ENCODE results near the gene CENPM. TPM values are rescaled to one million over a fixed set of nuclear protein-coding genes. Genes with fewer than 3 reads are reported as not detected.
A peak's percentile ranks its signal among the peaks of the same experiment; 100 is the strongest.
"Not testable (repeated sequence)": the region's sequence is repeated elsewhere in the genome, so short reads cannot be mapped to it uniquely, and the experiment has no call there.

CENPM gene
- total RNA-seq, 1 experiment from 2014 or later, result 56.0 TPM

DNA sequence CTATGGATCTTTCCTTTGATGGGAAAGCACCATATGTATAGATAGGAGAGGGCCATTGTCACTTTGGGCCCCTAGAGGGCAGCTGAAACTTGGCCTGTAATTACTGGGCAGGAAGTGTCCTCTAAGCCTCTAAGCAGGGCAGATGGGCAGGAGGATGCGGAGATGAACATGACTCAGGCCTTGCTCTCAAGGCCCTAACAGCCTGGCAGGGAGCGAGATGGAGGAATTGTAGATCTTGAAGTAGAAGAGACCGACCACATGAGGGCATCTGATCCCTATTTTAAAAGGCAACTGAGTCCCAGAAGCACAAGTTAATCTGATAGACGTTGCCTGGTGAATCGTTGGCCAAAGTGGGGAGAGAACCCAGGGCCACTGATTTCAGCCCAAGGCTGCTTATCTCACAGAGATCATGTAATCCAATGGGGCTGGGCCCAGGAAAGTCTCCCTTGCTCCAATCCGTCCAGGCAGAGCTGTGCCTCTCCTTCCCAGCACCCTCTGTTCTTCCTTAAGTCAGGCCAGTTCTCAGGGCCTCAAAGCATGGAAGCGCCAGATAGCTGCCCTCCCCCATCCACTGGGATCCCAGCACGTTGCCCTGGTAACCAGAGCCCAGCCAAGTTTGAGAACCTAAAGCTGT lies 19.8 kb upstream of the CENPM start:
- peak; percentile 90 for DNase-seq (ENCODE audit: low read depth)

DNA sequence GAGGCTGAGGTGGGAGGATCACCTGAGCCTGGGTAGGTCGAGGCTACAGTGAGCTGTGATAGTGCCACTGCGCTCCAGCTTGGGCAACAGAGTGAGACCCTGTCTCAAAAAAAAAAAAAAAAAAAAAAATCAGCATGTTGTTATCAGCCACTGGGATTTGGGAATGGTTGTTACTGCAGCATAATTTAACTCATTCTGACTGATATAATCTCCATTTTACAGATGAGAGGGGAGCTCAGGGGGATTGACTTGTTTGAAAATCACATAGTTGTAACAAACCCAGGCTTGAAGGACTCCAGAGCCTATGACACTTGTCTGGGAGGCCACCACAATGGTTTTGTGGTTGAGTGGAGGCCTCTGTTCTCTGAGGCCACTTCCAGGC lies 19.3 kb upstream of the CENPM start:
- no peak for DNase-seq (ENCODE audit: low read depth)

DNA sequence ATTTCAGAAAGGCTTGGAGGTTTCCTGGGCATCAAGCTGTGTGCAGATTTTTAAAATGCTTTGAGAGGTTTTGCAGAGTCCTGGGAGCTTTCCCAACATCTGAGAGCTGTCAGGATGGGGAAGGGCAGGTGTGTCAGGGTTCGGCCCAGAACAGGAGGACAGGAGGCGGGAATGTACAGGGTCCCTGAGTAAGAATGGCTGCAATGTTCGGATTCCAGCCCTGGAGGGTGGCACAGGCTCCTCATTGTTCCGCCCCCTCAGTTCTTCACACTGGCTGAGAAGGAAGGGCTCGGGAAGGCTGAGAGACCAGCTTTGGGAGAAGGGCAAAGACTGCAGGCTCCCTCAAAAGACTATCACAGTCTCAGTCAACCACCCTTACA lies 17.1 kb upstream of the CENPM start:
- DNase-seq (ENCODE audit: low read depth), result no peak

DNA sequence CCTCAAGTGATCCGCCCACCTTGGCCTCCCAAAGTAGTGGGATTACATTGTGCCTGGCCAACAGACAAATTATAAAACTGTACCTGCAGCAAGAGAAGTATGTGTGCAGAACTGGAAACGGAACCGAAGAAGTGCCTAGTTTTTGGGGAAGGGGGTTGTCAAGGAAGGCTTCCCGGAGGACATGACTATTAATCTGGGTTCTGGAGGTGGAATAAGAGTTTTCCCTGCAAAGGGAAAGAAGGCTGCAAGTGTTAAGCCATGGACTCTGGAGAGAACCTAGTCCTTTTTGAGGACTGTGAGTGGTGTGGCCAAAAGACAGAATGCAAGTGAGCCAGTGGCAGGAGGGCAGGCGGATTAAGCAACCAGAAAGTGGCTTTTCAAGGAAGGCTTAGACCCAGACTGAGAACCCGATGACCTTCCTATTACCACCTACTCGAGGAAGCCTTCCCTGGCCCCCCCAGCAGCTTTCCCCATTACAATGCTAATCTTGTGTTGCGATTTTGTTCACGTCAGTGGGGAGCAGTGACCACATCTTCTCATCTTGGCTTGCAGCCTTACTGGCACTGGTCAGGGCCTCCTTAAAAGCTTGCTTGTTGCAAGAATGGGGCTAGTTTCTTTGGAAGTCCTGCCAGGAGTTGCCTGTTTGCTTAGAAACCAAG lies 16.6 kb upstream of the CENPM start:
- DNase-seq (ENCODE audit: low read depth), result no peak

DNA sequence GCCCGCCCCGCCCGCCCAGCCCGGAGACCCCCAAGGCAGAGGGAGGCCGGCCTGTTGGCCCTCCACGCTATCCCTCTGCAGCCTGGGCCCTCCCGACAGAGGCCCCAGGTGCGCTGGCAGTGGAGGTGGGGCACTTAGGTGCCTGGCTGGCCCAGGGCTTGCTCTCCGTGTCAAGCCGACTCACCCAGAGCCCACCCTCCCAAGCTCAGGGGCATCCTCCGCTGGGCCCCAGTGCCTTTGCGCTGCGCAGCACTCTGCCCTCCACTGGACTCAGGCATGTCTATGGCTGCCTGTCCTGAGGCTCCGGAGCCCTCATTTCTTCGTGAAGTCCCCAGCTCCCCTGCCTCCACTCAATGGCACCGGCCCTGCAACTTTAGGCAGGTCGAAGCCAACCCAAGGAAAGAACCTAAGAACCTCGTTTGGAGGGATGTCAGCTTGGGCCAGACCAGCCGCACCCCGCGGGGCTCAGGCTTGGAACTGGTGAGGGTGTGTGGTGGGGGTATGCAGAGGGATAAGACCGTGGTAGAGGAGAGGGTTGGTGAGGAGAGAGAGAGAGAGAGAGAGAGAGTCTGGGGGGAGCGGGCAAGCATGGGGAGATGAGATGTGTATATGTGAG lies 11.1 kb upstream of the CENPM start:
- DNase-seq (ENCODE audit: low read depth), result no peak

DNA sequence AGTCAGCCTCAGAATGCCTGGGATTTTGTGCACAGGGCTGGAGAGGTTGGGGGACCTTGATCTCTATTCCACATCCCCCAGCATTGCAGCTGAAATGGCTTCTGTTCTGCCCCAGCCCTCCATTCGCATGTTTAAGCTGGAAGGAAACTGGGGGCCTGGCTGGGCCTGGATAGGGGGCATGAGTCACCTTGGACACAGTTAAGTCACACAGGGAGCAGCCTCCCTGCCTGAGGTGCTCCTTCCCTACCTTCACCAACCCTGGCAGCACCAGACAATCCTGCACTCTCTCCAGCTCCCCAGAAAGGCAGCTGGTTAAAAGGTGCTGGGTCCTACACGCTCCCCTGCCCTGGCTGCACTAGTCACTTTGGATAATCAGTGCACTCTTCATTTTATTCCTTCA lies 5.8 kb upstream of the CENPM start:
- DNase-seq (ENCODE audit: low read depth), result no peak

DNA sequence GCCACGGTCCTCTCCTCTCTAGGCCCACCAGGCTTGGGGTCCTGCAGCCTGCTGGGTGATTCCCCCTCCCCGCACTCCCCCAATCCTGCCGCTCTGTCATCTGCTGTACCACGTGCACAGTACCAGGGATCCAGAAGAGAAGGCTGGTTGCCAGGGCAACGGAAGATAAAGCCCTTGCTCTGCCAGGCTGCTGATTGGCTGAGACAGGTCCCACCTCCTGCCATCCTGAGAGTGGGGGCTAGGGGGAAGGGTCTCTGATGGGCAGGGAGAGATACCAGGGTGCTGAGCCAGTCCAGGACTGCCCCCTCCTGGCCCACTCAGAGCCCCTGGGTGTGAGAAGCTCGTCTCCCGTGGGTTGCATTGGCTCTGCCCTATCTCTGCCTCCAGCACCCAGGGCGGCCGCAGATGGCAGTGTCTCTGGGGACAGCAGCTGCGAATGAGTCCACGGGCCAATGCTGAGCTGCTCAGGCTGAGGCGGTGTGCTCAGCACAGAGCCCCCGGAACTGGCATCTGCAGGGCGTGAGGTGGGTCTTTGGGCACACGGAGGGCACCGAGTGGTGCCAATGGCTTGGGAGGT lies 5.0 kb upstream of the CENPM start, which contains the start of gene SMIM45:
Gene SMIM45, plus strand, starts transcription at position 253 of the 577 bp plus-strand sequence.
- DNase-seq (ENCODE audit: low read depth), result no peak

DNA sequence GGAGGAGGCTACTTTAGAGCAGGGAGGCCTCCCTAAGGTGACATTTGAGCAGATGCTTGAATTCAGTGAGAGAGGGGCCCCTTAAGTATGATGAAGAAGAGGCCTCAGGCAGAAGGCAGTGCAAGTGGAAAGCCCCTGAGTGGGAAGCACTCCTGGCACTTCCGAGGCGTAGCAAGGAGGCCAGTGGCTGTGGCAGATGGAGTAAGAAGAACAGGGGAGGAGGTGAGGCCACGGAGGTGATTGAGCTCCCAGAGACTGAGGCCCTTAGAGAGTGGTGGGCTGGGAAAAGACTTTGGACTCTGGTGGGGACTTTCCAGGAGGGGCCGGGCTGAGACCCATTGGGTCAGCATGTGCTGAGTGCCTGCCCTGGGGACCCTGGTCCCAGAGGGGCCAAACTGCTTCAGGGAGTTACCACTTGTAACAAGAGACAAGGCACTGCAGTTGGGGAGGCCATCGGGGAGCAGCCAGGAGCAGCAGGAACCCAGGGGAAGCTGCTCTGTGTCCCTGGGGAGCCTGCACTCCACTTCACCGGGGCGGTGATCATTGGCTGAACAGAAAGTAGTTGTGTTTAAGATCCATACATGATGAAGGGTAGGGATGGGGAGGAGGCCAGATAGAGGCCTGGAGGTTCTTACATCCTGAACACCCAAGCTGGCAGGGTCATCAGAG lies 2.5 kb upstream of the CENPM start:
- no peak for DNase-seq (ENCODE audit: low read depth)

DNA sequence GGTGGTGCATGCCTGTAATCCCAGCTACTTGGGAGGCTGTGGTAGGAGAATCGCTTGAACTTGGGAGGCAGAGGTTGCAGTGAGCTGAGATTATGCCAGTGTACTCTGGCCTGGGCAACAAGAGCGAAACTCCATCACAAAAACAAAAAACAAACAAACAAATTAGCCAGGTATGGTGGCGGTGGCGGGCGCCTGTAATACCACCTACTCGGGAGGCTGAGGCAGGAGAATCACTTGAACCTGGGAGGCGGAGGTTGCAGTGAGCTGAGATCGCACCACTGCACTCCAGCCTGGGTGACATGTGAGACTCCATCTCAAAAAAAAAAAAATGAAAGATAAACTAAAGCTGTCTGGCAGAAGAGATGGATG lies 2.0 kb upstream of the CENPM start:
- DNase-seq (ENCODE audit: low read depth), result not testable (repeated sequence)

DNA sequence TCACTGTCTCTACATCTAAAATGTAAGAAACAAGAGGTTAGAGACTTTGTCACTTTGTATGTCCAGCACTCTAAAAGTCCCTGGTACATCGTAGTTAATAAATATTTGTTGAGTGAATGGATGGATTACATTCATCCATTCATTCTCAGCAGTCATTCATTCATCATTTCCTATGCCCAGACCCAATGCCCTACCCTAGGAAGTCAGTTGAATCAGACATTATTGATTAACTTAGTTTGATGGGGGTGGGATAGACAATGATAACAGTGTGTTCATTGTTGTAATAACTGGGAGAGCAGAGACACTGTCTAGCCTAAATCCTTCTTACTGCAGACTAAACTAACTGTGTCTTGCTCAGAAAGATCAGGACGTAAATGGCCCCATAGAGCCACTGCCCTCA lies 1.2 kb upstream of the CENPM start:
- DNase-seq (ENCODE audit: low read depth), result no peak

DNA sequence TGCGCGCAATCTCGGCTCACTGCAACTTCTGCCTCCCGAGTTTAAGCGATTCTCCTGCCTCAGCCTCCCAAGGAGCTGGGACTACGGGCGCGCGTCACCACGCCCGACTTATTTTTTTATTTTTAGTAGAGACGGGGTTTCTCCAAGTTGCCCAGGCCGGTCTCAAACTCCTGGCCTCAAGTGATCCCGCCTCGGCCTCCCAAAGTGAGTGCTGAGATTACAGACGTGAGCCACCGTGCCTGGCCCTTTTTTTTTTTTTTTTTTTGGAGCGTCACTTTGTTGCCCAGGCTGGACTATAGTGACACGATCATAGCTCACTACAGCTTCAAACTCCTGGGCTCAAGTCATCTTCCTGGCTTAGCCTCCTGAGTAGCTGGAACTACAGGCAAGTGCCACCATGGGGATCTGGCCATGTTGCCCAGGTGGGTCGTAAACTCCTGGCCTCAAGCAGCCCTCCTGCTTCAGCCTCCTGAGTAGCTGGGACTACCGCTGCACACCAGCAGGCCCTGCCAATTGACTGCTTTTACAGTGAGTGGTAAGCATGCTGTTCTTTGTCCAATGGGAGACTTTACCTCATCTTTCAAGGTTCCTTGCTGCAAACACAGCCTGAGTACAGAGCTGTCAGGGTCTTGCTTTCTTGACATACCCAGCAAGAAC lies 600 bp upstream of the CENPM start:
- no peak for DNase-seq (ENCODE audit: low read depth)

DNA sequence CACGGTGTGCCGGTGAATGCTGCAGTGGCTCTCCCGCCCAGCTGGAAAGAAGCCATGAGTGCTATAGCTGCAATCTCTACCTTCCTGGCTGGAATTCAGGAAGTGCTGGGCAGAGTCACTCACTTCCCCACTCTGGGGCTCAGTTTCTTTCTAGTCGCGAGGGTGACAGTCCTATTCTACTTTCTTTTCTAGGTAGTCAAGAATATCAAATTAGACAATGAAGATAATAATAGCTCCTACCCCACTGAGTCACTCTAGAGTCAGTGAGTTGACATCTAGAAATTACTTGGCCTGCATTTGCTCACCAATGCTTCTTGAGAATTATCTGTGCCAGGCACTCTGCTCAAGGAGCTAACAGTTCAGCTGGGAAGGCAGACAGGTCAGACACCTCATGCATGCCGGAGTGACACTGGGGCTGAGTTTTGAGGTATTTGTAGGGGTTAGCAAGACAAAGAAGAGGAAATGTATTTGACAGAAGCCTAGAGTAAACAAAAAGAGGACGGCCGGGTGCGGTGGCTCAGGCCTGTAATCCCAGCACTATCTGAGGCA lies 3.2 kb downstream of the CENPM start:
- no peak for DNase-seq (ENCODE audit: low read depth)

DNA sequence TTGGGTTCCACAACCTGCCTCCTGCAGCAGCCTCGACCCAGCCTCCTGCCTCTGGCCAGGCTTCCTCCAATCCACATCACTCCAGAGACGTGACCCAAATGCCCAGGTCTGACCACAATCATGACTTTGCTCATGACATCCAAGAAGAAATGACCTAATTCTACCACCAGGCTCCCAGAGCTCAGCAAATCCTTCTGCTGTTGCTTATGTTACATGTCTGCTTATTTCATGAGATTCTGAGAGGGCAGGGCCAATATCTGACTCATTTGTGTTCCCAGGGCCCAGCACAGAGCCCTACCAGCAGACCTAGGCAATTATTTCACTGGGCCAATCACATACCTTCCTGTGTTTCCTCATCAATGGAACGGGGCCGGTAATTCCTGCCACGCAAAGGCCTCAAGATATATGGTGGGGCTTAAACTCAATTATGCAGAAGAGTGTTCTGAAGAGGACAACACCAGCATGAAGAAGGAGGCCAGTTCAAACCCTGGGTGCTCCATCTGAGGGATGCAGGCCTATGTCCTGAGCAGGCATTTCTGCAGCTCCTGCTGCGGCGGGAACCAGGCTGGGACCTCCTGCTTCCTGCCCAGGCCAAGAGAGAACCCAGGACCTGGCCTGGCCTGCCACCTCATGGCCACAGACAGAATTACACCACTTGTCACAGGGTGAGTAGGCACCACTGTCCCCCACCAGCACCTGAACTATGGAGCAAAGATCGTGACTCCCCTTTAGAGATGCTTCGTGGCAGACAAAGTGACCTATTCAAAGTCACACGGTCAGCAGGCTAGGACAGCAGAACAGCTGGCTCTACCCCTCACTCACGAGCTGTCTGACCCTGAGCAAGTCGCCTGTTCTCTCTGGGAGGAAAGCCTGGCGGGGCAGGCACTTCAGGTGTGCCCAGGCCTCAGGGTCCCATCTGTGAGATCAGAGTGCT lies 5.9 kb downstream of the CENPM start:
- peak; percentile 91 for DNase-seq (ENCODE audit: low read depth)

DNA sequence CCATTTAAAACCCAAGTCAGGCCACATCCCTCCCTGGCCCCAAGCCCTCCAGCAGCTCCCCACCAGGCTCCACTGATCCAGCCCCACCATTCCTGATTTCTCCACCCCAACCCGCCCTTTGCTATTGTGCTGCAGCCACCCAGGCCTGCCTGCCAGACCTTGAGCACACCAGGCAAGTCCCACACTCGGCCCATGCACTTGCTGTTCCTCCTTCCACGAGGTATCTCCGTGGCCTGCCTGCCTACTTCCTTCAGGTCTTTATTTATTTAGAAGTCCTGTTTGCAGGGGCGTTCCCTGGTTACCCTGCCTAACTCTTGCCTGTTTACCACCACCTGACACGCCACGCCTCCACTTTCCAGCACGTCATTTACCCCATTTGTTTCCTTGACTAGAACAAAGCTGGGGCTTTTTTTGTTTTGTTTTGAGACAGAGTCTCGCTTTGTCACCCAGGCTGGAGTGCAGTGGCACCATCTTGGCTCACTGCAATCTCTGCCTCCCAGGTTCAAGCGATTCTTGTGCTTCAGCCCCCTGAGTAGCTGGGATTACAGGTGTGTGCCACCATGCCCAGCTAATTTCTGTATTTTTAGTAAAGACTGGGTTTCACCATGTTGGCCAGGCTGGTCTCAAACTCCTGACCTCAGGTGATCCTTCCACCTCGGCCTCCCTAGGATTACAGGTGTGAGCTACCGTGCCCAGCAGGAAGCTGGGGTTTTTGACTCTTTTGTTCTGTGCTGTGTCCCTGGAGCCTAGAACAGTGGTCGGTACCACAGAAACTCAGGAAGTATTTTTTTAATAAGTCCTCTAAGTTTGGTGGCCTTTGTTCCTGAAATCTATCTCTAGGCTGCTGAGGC lies 6.7 kb downstream of the CENPM start:
- no peak for DNase-seq (ENCODE audit: low read depth)

DNA sequence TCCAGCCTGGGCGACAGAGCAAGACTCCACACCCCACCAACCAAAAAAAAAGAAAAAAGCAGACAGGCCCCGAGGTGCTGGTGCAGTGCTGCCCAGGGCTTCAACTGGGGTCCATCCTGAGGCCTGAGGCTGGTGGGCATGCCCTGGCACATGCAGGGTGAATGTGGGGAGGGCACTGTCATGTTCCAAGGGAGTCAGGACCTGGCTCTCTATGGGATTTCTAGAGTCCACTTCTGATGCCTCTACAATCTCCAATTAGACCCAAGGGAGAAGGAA lies 10.1 kb downstream of the CENPM start:
- DNase-seq (ENCODE audit: low read depth), result no peak

DNA sequence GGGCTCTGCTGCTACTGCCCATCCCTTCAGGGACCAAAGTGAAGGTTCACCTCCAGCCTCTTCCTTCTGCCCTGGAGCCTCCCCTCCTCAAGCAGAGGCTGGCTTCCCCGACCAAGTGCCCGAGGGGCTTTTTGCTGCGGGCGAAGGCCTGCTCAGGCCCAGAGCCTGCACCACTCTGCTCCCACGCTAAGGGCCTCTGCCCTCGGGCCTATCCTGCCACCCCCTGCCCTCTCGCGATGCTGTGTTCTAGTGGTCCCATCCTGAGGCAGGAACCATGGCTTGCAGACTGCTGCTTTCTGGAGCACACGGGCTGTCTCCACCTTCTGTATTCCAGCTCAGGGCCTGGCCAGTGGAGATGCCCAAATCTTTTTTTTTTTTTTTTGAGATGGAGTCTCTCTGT lies 11.4 kb downstream of the CENPM start:
- no peak for DNase-seq (ENCODE audit: low read depth)

DNA sequence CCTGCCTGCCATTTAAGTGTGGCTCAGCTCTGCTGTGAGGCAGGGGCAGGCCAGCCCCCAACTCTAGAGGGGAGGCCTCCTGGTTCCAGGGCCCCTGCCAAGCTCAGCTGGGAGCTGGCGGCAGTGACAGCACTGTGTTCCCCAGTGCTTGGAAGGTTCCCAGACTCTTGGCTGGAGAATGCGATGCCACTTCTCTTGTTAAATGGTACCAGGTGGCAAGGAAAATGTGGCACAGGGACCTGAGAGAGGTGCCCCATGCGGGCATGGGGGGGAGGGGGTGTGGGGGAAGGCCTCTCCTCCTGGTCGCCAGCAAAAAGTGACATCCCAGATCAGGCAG lies 12.0 kb downstream of the CENPM start:
- DNase-seq (ENCODE audit: low read depth), result no peak

DNA sequence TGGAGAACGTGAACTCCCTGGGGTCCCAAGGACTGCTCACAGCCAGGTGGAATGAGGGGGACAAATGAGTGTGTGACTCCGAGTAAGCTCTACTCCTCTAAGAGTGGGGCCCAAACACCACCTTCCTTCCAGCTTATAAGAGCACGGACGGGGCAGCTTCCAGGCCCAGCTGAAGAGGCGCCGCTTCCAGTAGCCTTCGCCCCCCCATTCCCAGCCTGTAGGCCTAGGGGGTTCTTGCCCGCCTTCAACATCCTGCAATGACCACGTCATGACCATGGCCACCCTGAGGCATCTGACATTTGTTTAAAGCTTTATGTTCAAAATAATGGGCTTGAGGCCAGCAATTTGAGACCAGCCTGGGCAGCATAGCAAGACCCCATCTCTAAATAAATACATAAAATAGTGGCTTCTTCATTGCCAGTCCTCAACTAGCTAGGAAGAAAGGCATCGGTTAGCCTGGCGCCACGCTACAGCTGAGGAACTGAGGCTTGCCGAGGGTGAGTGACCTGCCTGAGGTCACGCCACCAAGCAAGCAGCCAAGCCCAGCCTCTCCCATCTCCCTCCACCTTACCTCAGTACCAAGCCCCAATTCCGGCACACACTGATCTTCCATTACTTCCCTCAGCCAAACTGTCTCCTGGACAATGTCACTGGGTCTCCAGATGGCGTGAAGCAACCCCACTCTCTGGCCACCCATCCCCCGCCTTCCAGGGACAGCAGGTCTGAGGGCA lies 12.5 kb downstream of the CENPM start:
- DNase-seq (ENCODE audit: low read depth), result no peak

Measured in LHCN-M2 (cell line).